GM19043 (cell line): ENCODE measurements around the gene KCNJ18.
"Not testable (repeated sequence)": the region's sequence is repeated elsewhere in the genome, so short reads cannot be mapped to it uniquely, and the experiment has no call there.

Source experiments
- ATAC-seq: cut with Tn5 transposase; IDR thresholded peaks from one replicate; pipeline ENCODE4 v1.9.1; 2021; ENCODE audit warnings: low read depth; ENCODE audit not compliant: unreplicated experiment

KCNJ18 gene

GRCh38 chr17:21683897-21684296, 8.4 kb upstream of the KCNJ18 start:
- not testable (repeated sequence) for ATAC-seq

GRCh38 chr17:21684384-21684783, 7.9 kb upstream of the KCNJ18 start:
- ATAC-seq, result not testable (repeated sequence)

GRCh38 chr17:21685061-21685795, 7.1 kb upstream of the KCNJ18 start:
- ATAC-seq, result not testable (repeated sequence)

GRCh38 chr17:21686165-21687015, 5.9 kb upstream of the KCNJ18 start:
- no peak for ATAC-seq

- no peak for ATAC-seq
Measured at GRCh38 chr17:21687136-21687953, 5.0 kb upstream of the KCNJ18 start.

GRCh38 chr17:21688293-21688949, 3.9 kb upstream of the KCNJ18 start:
- ATAC-seq, result no peak

- no peak for ATAC-seq
Measured at GRCh38 chr17:21689604-21690003, 2.7 kb upstream of the KCNJ18 start.

DNA sequence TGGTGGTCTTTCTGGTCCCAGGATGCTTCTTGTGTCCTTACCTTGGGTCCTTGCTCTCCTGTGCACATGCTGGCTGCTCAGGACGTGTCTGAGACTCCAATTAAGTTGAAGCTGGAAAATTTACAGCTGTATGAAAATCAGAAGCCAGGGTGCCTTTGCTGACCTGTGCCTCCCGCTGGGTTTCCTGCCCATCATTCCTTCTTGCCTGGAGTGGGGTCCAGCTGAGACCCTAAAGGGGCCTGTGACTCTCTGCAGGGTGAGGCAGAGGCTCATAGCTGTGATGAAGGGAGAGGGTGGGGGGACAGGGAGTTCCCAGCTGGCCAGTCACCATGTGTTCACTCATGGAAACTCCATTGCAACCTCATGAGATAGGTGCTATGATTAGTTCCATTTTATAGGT, 1.5 kb upstream of the KCNJ18 start:
- ATAC-seq, result not testable (repeated sequence)

DNA sequence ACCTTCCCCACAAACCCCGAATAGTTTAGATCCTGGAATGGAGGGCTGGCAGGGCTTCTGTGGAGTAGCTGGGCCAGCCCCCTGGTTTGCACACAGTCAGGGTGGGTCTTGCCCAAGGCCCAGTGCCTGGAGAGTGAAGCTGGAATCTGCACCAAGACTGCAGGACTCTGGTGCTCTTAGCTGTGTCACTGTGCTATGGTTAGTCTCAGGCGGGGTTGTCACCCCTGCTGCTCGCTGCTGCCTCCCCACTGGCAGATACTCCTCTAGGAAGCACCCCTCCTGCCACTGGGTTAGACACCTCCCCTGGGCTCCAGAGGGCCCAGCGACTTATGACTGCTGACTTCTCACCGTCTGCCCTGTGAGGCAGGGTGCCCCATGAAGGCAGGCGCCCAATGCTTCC, 842 bp upstream of the KCNJ18 start:
- not testable (repeated sequence) for ATAC-seq

DNA sequence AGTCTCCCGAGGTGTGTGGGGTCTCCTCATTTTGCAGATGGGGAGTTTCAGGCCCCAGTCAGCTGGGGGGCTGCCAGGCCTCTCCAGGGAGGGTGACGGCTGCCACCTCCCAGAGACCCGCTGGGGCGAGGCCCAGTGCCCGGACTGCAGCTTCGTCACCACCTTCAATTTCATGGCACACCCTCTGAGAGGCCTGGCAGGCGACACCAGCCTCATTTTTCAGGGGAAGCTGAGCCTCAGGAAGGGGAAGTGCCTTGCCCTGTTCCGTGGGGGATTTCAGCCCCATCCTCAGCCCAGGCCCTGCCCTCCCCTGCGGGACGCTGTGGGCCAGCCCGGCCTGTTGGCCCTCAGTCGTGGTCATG, 362 bp downstream of the KCNJ18 start:
- not testable (repeated sequence) for ATAC-seq

DNA sequence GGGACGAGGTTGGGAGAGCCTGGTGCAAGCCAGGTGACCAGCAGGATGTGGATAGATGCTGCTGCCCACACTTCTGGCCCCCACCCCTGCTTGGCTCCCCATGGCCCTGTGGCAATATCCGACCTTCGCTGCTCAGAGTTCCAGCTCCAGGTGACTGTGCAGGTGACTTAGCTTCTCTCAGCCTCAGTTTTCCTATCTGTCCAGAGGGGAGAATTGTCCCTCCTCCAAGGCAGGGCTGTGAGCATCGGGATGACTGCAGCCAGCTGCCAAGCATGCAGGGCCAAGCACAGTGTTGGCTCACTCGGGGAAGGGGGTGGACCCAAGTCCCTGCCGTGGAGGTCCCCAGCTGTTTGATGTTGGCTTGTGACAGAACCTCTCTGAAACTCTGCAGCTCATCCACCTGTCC, 1.1 kb downstream of the KCNJ18 start:
- ATAC-seq, result not testable (repeated sequence)

DNA sequence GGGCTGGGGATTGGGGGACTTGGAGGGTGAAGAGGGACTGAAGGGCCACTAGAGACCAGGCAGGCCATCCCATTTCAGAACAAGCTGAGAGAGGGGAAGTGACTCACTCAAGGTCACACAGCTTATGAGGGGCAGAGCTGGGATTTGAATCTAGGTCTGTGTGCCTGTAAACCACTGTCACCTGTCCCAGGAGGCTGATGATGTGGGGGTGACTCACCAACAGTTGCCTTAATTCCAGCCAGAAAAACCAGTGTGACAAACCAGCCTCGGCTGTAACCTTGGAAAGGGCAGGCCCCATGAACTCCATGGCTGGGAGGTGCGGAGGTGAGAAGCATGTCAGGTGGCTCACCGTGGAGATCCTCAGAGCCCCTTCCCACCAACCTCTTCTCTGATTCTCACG, 1.6 kb downstream of the KCNJ18 start:
- not testable (repeated sequence) for ATAC-seq

- ATAC-seq, result not testable (repeated sequence)
Measured at GRCh38 chr17:21696227-21696626, 3.9 kb downstream of the KCNJ18 start.

GRCh38 chr17:21696842-21697507, 4.7 kb downstream of the KCNJ18 start:
- ATAC-seq, result not testable (repeated sequence)

GRCh38 chr17:21697508-21697860, 5.2 kb downstream of the KCNJ18 start:
- not testable (repeated sequence) for ATAC-seq

GRCh38 chr17:21698437-21699075, 6.2 kb downstream of the KCNJ18 start:
- ATAC-seq, result not testable (repeated sequence)

DNA sequence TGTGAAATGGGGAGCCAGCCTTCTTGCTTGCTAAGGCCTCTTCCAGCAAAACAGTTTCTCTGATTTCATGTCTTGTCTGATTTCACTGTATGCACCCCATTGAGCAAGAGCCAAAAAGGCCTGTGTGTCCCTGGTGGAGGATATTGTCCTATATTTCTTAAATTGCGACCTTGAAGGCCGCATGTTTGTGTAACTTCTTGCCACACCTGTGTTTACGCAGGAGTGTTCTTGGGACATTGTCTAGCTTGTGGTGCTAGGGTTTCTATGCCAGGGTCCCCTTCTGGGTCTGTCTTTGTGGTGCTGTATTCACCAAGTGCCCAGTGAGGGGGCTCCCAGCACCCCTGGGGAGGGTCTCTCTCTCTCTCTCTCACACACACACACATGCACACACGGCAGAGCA, 6.8 kb downstream of the KCNJ18 start:
- not testable (repeated sequence) for ATAC-seq

GRCh38 chr17:21699573-21700236, 7.4 kb downstream of the KCNJ18 start:
- ATAC-seq, result not testable (repeated sequence)

DNA sequence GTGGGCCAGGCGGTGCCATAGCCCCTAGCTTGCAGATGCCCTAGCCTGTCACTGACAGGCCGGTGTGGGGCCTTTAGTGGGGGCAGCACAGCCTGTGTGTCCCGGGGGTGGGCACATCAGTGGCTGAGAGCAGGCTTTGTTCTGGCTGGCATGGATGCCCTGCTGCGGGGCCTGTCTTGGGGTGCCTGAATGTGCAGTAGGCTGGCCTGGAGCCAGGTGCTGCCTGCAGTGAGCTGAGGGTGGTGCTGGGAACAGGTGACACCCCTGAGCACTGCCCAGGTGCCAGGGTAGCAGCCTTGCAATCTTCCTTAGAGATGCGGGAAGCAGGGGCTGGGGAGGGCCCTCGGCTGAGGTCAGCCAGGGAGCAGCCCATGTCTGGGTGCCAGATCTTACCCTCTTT, 8.8 kb downstream of the KCNJ18 start:
- ATAC-seq, result not testable (repeated sequence)
